Liver (tissue), 2 donors: Measurements from ENCODE around the gene DTNB.

Experiments used
- JUND ChIP-seq, 2 donors: IDR thresholded peaks; 2 replicates each; pipeline ENCODE4 v1.6.1; 2016; ENCODE audit warnings: antibody characterized with exemption in 2 of 2
- SP1 ChIP-seq: IDR thresholded peaks from 2 replicates; pipeline ENCODE4 v1.6.1; 2018; ENCODE audit warnings: antibody characterized with exemption, mild to moderate bottlenecking
- TF ChIP-seq, protein P1 (sequence below): IDR thresholded peaks from 2 replicates; pipeline ENCODE4 v1.6.1; 2016; ENCODE audit warnings: antibody characterized with exemption, mild to moderate bottlenecking
- donor health status: healthy.

DNA sequence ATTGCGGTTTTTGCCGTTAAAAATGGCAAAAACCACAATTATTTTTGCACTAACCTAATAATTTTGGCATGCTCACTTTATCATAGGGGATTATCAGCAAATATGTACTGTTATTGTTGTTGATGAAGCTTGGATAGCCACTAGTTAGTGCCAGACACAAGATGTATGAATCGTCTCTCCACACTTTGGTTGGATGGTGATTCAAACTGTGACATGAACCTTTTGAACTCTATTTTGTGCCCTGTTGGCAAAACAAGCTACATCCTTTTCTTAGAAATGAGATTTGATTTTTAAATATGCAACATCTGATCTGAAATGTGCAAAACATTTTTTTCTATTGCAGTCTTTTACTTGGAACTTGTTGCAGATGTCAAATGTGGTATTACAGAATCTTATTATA is 48.8 kb upstream of the DTNB start:
- TF ChIP-seq JUND (IDR thresholded peaks at IDR 0.05) = no peak
- TF ChIP-seq, protein P1, sequence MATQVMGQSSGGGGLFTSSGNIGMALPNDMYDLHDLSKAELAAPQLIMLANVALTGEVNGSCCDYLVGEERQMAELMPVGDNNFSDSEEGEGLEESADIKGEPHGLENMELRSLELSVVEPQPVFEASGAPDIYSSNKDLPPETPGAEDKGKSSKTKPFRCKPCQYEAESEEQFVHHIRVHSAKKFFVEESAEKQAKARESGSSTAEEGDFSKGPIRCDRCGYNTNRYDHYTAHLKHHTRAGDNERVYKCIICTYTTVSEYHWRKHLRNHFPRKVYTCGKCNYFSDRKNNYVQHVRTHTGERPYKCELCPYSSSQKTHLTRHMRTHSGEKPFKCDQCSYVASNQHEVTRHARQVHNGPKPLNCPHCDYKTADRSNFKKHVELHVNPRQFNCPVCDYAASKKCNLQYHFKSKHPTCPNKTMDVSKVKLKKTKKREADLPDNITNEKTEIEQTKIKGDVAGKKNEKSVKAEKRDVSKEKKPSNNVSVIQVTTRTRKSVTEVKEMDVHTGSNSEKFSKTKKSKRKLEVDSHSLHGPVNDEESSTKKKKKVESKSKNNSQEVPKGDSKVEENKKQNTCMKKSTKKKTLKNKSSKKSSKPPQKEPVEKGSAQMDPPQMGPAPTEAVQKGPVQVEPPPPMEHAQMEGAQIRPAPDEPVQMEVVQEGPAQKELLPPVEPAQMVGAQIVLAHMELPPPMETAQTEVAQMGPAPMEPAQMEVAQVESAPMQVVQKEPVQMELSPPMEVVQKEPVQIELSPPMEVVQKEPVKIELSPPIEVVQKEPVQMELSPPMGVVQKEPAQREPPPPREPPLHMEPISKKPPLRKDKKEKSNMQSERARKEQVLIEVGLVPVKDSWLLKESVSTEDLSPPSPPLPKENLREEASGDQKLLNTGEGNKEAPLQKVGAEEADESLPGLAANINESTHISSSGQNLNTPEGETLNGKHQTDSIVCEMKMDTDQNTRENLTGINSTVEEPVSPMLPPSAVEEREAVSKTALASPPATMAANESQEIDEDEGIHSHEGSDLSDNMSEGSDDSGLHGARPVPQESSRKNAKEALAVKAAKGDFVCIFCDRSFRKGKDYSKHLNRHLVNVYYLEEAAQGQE = no peak
- no peak for TF ChIP-seq SP1
